CD4-positive, alpha-beta T cell treated with Interleukin-12 subunit alpha and Interleukin-12 subunit beta, for 1 hour (primary cell): Measurements from ENCODE around the gene METTL26.

Experiments used
- DNase-seq: peaks from one replicate; pipeline ENCODE4 v3.0.0-alpha.2; 2020

Gene METTL26

DNA sequence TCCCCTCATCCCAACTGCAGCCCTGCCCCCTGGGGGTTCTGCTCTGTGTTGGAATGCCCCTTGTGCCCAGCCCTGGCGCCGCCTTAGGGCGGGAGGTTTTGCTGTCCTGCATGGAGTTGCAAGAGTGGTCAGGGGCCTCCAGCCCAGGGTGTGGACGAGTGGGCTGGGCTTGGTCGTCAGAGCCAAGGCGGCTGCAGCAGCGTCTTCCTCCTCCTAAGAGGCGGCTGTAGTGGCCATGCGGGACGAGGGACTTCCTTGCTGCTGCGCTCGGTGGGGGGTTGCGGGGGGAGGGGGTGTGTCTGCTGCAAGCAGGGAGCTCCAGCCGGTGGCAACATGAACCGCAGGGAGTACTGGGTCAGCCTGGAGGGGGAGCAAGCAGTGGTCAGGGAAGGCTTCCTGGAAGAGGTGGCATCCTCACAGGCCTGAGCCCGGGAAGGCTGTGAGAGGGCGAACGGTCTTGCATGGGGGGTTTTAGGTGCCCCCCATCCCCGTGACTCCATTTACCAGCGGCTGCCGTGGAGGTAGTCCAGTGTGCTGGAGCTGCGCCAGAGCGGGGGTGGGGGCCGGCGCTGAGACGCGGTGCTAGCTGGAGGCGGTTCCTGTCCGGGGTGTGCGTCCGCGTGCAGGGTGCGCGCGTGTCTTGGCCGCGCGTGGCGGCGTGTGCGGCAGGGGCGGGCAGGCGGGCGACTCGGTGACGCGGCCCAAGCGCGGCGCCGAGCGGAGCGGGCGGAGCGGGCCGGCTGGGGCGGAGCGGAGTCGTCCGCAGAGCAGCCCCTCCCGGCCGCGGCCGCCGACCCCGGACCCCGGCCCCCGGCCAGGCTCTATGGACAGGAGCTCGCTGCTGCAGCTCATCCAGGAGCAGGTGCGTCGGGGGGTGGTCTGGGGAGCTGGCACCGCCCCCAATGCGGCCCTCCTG, 39.1 kb upstream of the METTL26 start, which contains the start of gene RHBDL1:
RHBDL1 (plus strand) TSS at position 704 of the 916 bp plus-strand sequence; CDS start at position 824, 120 bp downstream.
- DNase-seq: no peak

DNA sequence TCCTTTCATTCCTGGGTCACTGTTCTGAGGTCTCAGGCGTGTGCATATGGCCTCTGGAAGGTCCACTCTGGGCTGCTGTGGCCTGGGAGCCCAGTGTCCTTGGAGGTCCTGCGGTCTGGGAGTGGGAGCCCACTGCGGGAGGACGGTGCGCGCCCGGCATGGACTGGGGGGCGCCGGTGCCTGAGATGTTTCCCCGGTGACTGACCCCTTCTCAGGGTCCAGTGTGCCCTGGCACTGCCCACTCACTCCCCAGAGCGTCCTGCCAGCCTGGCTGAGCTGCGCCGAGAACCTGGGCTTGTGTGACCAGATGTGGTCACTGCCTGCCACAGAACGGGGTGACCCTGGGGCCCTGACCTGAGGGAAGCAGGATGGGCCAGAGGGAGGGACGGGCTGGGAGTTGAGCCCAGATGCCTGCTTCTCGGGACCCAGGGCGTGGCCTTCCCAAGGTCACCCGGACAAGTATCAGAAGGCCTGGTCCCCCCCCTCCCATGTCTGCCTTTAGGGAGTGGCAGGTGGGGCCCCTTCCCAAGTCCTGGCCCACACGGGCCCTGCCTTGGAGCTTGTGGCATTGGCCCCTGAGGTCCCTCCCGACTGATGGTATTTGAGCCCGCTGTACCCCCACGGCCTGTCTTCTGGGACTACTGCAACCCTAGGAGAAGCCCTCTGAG, 38.2 kb upstream of the METTL26 start:
- no peak for DNase-seq

DNA sequence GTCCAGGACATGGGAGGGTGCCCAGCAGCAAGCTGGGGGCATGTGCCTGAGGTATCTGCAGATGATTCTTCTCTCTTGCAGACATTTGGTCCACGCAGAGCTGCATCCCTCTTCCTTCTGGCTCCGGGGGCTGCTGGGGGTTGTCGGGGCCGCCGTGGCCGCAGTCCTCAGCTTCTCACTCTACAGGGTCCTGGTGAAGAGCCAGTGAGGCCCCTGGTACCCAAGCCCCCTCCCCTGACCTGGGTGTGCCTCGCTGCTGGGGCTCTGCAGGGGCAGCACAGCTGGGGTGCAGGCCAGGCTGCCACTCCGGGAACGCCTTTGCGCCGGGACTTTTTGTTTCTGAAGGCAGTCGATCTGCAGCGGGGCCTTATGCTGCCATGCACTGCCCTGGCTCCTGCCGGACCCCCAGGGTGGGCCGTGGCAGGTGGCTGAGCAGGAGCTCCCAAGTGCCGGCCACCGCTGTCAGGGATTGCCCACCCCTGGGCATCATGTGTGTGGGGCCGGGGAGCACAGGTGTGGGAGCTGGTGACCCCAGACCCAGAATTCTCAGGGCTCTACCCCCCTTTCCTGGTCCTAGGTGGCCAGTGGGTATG, 37.4 kb upstream of the METTL26 start:
- no peak for DNase-seq

DNA sequence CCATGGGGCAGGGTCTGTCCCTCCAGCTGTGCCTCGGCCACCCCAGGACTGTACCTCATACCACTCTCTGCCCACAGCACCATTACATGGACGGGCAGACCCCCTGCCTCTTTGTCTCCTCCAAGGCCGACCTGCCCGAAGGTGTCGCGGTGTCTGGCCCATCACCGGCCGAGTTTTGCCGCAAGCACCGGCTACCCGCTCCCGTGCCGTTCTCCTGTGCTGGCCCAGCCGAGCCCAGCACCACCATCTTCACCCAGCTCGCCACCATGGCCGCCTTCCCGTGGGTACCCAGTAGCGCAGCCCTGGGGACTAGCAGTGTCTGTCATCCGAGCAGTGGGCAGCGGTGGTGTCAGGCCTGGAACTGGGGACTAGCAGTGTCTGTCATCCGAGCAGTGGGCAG, 36.7 kb upstream of the METTL26 start:
- DNase-seq: no peak

DNA sequence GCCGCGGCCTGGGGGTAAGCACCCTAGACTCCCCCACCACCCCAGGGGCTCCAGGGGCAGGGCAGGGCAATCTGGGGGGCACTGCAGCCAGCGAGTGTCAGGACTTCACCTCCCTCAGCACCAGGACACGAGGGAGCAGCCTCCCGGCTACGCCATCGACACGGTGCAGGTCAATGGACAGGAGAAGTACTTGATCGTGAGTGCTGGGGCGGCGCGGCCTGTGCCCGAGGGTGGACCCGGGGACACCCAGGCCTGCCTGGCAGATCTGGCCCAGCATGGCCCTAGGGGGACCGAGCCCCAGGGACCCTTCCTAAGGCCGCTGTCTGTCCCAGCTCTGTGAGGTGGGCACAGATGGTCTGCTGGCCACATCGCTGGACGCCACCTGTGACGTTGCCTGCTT, 36.3 kb upstream of the METTL26 start:
- DNase-seq: no peak

DNA sequence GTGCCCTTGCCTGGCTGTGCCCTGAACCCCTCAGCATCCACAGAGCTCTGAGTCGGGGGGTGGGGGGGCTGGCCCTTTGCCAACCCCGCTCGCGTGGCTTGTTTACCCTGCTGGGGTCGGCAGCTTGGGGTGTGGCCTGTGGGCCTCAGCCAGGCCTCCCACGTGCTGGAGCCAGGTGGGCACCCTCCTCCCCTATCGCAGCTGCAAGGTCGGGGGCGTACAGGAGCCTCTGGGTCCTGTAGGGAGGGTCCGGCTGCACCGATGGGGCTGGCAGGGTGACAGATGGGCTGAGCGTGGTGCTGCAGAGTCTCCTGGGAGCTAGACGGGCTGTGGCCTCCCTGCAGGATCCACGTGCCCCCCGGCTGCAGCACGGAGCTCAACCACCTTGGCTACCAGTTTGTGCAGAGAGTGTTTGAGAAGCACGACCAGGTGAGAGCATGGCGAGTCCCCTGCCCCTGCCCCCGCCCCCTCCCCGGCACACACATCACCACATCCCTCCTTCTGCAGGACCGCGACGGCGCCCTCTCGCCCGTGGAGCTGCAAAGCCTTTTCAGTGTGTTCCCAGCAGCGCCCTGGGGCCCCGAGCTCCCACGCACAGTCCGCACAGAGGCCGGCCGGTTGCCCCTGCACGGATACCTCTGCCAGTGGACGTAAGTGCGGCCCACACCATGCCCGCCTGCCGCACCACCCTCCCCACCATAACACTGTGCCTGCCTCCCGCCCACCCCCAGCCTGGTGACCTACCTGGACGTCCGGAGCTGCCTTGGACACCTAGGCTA, 35.4 kb upstream of the METTL26 start:
- DNase-seq: no peak

DNA sequence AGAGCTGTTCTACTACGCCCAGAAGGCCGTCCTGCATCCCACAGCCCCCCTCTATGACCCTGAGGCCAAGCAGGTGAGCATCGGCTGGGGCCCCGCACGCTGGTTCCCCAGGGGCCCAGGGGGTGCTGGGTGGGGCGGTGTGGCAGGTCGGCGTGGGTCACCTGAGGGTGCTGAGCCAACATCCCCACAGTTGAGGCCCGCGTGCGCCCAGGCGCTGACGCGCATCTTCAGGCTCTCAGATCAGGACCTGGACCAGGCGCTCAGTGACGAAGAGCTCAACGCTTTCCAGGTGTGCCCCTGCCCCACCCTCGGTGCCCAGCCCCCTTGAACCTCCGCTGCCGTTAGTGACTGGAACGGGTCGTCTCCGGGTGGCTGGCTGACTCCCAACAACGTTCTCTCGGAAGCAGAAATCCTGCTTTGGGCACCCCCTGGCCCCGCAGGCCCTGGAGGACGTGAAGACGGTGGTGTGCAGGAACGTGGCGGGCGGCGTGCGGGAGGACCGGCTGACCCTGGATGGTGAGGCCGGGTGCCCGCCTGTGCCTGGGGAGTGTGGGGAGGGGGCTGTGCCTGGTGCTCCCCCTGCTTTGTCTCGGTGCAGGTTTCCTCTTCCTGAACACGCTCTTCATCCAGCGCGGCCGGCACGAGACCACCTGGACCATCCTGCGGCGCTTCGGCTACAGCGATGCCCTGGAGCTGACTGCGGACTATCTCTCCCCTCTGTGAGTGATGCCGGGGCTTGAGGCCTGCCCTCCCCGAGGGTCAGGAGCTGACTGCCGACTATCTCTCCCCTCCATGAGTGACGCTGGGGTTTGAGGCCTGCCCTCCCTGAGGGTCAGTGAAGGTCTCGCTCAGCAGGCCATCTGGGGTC, 34.6 kb upstream of the METTL26 start:
- DNase-seq: no peak

DNA sequence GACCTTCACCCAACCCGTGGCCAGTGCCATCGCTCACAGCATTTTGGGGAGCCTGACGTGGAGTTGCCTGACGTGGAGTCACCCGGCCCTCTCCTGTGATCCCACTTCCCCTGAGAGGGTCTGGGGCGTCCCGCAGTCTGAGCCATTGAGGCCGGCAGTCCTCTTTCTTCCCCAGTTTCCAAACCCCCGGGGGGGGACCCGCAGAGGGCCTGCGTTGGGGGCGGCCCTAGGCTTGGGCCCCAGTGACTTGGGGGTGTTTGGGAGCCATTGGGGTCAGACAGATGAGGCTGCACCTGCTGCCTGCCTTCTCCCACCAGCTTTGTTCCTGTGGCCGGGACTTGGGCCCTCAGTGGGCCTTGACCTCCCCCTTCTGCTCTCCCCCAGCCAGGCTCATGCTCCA, 33.6 kb upstream of the METTL26 start:
- no peak for DNase-seq

DNA sequence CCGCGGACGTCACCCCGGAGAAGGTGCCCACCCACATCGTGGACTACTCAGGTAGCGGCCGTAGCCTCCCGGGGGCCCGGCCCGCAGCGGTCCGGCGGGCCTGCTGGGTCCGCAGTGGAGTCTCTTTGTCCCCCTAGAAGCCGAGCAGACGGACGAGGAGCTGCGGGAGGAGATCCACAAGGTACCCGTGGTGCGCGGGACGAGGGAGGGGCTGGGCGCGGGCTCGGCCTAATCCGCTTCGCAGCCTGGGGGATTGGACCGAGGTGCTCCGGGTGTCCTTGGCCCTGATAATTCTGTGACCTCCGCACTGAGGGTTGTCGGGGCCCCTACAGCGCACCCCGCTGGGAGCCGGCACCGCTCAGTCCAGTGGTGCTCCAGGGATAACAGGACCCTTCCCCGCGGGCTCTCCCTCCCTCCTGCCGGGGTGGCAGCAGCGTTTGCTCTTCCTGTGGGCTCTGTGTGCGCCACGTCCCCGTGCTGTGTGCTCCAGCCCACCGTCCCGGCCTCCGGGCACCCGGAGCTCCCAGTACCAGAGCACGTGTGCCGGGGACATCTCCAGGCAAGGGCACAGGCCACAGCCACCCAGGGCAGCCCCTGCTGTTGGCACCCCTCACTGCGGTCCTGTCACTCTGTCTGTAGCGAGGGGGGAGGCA, 32.5 kb upstream of the METTL26 start:
- DNase-seq: no peak

DNA sequence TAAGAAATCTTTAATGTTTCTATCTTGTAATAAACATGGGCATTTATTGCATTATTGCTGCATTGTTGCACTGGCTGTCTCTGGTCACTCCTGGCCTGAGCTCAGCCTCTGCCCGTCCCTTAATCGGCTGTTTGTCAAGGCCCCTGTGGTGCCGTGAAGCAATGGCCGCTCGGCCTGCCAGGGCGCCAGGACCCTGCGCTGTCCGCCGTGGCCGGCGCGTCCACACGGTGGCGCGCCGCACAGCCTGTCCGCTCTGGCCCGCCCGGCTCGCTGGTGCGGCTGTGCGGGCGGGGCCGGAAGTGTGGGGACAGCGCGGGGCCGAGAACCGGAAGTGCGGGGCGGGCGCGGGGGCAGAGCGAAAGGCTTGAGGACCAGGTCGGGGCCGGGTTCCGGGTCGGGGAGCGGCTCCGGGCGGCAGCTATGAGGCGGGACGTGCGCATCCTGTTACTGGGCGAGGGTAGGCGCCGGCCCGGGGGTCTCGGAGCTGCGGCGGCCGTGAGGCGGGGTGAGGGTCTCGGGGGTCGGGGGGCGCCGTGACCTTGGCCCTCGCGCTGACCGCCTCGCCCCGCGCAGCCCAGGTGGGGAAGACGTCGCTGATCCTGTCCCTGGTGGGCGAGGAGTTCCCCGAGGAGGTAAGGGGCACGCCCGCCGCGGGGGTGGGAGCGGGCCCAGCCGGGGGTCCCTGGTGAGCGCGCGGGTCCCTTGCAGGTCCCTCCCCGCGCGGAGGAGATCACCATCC, 31.8 kb upstream of the METTL26 start, which contains the start of gene RHOT2:
RHOT2 (plus strand) TSS at position 353 of the 739 bp plus-strand sequence; CDS start at position 421, 68 bp downstream.
- peak; percentile 94 for DNase-seq

DNA sequence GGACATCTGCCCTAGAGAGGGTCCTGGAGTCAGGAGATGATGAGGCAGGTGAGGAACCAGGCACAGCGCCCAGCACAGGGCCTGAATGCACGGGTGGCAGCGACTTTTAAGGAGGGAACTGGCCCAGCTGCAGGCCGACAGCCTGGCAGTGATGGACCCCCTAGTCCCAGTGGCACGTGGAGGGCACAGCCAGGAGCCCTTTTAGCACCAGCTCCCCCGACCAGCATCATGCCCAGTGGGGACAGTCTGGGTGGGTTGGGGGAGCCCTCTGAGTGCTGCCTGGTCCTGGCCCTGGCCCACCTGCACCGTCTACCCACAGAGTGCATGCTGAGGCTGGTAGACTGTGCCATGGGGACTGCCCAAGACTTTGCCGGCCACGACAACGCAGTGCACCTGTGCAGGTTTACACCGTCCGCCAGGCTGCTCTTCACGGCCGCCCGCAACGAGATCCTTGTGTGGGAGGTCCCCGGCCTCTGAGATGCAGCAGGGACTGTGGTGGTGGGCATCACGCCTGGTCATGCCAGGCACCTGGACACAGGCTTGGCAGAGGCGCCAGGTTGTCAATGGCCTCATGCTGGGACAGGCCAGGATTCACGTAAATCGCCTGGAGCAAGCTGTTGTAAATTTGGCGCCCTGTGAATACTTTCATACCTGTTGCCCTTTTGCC, 31.1 kb upstream of the METTL26 start:
- no peak for DNase-seq

DNA sequence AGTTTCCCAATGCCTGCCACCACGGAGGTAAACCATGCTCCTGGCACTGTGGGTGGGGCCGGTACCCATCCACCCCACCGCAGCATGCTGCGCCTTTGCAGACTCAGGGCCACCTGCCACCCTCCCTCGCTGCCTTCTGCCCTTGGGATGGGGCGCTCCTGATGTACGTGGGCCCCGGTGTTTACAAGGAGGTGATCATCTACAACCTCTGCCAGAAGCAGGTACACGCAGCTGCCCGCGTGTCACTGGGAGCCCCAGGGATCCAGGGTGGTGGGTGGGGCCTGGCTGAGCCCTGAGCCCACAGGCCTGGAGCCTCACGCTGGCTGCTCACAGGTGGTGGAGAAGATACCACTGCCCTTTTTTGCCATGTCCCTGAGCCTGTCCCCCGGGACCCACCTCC, 30.5 kb upstream of the METTL26 start:
- DNase-seq: no peak

DNA sequence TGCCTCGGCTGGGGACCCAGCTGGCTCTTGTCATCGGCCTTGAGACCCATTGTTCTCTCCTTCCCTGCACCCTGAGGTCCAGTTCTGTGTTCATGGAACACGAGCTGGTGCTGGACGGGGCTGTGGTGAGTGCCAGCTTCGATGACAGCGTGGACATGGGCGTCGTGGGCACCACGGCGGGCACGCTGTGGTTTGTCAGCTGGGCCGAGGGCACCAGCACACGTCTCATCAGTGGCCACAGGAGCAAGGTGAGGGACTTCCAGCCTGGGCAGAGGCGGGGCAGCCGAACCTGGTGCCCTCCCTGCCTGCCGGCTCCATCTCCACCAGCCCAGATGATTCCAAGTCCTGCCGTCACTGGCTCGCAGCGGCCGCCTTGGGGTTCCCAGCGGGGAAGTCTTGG, 26.5 kb upstream of the METTL26 start:
- DNase-seq: no peak

DNA sequence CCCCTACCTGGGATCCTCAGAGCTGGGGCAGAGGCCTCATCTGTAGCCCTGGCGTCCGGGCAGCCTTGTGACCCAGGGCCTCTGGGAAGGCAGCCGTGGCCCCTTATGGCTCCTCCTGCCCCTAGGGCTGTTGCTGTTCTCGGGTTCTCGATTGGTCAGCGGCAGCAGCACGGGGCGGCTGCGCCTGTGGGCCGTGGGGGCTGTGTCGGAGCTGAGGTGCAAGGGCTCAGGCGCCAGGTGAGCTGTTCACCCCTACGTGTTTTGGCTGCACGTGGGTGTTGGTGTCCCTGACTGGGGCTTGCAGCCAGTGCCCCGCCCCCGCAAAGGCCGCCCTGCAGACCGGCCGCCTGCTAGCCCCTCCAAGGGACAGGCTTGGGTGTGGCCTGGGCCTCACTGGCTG, 26.0 kb upstream of the METTL26 start:
- DNase-seq: no peak

DNA sequence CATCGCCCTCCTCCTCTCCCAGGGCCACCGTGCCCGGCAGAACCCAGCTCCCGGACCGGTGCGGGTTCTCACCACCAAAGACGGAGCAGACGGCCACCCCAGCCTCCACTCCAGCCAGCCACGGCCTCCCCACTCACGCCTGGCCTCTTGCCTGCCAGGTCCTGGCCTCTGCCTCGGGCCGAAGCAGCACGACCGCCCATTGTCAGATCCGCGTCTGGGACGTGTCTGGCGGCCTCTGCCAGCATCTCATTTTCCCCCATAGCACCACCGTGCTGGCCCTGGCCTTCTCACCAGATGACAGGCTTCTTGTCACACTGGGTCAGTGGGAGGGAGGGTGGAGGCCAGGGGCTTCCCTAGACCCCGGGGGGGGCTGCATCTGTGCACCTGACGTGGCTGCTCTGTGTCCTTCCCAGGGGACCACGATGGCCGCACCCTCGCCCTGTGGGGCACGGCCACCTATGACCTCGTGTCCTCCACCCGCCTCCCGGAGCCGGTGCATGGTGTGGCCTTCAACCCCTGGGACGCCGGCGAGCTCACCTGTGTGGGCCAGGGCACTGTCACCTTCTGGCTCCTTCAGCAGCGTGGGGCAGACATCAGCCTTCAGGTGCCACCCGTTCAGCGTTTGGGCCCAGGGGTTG, 25.2 kb upstream of the METTL26 start:
- no peak for DNase-seq

DNA sequence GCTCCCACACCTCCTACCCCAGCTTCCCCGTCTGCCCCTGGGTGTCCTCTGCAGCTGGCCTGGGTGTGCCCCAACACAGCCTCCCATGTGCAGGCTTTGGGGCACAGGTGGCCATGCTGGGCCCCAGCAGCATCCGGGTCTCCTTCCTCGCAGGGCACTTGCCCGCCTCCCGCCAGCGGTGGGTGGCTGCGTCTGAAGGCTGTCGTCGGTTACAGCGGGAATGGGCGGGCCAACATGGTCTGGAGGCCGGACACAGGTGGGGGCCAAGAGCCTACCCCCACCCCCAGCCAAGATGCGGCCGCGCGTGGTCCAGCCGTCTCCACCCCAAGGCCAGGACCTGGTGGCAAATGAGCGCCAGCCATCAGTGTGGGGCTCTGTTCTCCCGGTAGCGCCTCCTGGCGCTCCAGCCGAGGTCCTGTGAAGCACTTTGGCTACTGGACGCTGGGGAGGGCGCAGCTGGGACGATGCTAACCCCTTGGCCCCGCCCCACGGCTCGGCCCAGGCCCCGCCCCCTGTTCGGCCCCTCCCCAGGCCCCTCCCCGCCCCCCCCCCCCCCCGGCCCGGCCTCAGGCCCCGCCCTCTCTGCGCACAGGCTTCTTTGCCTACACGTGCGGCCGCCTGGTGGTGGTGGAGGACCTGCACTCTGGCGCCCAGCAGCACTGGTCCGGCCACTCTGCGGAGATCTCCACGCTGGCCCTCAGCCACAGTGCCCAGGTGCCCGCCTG, 24.5 kb upstream of the METTL26 start:
- DNase-seq: peak; percentile 71

DNA sequence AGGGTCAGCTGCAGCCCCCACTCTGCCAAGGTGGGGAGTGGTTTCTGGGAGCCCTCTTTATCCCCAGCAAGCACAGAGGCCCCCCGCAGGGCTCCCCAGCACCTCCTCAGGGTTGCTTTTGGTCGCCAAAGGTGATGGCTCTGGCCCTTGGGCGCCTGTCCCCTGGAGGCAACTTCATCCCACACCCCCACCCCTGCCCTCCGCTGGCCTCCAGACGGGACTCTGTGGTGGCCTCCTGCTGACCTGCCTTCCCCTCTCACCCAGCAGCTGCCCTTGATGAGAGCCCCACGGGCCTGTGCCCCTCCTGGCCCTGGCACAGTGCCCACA, 24.0 kb upstream of the METTL26 start:
- DNase-seq: no peak

DNA sequence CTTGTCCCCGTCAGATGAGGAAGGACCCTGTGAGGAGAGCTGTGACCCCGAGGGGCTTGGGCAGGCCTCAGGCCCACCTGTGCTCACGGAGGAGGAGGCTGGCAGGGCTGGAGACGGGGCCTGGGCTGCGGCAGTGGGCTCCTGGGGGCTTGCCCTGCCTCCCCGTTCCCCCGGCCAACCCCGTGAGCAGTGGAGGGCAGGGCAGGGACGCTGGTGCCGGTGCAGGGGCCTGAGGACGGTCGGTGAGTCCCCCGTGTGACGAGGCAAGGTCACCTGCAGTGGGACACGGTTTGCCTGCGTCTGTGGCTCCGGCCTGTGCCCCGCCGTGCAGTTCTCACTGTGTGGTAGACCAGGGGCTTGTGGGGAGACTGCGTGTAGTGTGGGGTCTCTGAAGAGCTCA, 23.5 kb upstream of the METTL26 start:
- DNase-seq: no peak
